SK-N-MC (cell line): ENCODE data around the gene SMARCA4.

Experiments
- FOXP2 ChIP-seq: optimal IDR thresholded peaks from 2 replicates; pipeline ENCODE3; 2011; ENCODE audit warnings: mild to moderate bottlenecking, moderate library complexity; ENCODE audit not compliant: insufficient read depth; ENCODE audit errors: extremely low read length, control extremely low read depth
- POLR2AphosphoS5 ChIP-seq: IDR thresholded peaks from 2 replicates; pipeline ENCODE4 v1.6.1; 2012; ENCODE audit warnings: mild to moderate bottlenecking, low read depth, low read length, borderline replicate concordance

DNA sequence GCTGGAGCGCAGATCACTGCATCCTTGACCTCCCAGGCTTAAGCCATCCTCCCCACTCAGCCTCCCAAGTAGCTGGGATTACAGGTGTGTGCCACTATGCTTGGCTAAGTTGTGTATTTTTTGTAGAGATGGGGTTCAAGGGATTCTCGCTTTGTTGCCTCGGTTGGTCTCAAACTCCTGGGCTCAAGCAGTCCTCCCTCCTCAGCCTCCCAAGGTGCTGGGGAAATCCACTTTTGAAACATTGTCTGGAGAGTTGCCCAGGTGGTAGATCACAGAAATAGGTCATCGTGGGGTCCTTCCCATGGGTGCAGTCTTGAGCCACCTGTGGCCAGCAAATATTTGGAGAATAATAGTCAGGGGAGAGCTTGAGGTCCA, 133.7 kb downstream of the SMARCA4 start:
- TF ChIP-seq POLR2AphosphoS5 (no peak), FOXP2 (no peak)
